Measurements from ENCODE around the gene SSX2IP.

DNA sequence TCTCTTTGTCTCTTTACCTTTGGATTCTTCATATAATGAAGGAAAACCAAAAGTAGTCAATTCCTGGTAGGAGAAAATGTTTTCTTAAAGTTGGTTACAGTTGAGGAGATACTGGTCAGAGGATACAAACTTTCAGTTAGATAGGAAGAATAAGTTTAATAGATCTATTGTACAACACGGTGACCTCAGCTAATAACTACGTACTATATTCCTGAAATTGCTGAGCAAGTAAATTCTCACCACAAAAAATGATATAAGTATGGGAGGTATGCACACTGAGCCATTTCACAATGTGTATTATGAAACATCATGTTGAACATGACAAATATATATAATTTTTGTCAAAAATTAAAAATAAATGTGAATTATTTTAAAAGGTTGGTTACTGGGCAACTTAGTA lies 20.4 kb downstream of the SSX2IP start:
- TF ChIP-seq, protein P1, sequence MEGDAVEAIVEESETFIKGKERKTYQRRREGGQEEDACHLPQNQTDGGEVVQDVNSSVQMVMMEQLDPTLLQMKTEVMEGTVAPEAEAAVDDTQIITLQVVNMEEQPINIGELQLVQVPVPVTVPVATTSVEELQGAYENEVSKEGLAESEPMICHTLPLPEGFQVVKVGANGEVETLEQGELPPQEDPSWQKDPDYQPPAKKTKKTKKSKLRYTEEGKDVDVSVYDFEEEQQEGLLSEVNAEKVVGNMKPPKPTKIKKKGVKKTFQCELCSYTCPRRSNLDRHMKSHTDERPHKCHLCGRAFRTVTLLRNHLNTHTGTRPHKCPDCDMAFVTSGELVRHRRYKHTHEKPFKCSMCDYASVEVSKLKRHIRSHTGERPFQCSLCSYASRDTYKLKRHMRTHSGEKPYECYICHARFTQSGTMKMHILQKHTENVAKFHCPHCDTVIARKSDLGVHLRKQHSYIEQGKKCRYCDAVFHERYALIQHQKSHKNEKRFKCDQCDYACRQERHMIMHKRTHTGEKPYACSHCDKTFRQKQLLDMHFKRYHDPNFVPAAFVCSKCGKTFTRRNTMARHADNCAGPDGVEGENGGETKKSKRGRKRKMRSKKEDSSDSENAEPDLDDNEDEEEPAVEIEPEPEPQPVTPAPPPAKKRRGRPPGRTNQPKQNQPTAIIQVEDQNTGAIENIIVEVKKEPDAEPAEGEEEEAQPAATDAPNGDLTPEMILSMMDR (conservative IDR thresholded peaks at IDR 0.05): no peak
- TF ChIP-seq EZH2 (IDR thresholded peaks at IDR 0.05; ENCODE audit: low read depth): no peak

Data from PC-9 (cell line).